ENCODE measurements around the gene UGT1A9.

DNA sequence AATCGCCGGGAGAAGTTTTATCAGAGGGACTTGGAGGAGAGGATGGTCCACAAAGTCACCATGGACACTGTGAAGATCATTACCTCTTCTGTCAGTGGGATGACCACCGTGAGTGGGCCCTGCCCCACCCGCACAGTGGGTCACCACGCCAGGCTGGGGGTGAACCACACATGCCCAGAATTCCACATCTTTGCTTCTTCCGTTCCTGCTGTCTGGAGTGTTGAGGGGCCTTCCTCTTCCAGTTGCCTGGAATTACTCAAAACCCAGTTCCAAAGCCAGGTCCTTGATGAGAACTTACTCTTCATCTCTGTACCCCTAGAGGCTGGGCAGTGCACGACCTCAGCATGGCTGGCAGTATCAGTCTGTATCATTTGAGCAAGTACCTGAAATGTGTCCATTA, 128.5 kb downstream of the UGT1A9 start:
- TF ChIP-seq EZH2 (IDR thresholded peaks at IDR 0.05; ENCODE audit: low read length, missing control alignments), result no peak
- TF ChIP-seq CTCF (conservative IDR thresholded peaks at IDR 0.05 in 1 of 2, IDR thresholded peaks at IDR 0.05 in 1 of 2; ENCODE audit: low read depth in 1 of 2, low read length in 2 of 2), result no peak

Measured in fibroblast of lung (primary cell).